ENCODE data around the gene NARF. TPM values are rescaled to one million over a fixed set of nuclear protein-coding genes. Genes with fewer than 3 reads are reported as not detected.

NARF gene
- total and polyA plus RNA-seq, 2 experiments from 2014 or later, result 66.1 to 67.1 TPM

DNA sequence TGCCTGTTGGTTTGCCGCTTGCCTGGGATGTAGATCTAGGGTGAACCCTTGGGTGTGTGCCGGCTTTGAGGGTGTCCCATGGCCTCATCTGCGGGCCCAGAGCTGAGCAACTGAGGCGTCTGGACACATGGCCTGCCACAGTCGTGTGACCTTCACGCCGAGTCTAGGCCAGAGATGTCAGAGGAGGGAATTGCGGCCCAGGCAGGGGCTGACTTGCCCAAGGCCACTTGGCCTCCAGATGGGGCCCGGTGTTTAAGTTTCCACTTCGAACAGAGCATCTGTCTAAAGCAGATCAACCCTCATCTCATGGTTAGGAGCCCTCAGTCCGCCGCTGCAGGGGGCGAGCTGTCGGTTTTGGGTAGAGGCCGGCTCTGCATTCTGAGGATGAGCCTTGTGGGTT lies 33.0 kb downstream of the NARF start (continued):
- TF ChIP-seq, protein P1, sequence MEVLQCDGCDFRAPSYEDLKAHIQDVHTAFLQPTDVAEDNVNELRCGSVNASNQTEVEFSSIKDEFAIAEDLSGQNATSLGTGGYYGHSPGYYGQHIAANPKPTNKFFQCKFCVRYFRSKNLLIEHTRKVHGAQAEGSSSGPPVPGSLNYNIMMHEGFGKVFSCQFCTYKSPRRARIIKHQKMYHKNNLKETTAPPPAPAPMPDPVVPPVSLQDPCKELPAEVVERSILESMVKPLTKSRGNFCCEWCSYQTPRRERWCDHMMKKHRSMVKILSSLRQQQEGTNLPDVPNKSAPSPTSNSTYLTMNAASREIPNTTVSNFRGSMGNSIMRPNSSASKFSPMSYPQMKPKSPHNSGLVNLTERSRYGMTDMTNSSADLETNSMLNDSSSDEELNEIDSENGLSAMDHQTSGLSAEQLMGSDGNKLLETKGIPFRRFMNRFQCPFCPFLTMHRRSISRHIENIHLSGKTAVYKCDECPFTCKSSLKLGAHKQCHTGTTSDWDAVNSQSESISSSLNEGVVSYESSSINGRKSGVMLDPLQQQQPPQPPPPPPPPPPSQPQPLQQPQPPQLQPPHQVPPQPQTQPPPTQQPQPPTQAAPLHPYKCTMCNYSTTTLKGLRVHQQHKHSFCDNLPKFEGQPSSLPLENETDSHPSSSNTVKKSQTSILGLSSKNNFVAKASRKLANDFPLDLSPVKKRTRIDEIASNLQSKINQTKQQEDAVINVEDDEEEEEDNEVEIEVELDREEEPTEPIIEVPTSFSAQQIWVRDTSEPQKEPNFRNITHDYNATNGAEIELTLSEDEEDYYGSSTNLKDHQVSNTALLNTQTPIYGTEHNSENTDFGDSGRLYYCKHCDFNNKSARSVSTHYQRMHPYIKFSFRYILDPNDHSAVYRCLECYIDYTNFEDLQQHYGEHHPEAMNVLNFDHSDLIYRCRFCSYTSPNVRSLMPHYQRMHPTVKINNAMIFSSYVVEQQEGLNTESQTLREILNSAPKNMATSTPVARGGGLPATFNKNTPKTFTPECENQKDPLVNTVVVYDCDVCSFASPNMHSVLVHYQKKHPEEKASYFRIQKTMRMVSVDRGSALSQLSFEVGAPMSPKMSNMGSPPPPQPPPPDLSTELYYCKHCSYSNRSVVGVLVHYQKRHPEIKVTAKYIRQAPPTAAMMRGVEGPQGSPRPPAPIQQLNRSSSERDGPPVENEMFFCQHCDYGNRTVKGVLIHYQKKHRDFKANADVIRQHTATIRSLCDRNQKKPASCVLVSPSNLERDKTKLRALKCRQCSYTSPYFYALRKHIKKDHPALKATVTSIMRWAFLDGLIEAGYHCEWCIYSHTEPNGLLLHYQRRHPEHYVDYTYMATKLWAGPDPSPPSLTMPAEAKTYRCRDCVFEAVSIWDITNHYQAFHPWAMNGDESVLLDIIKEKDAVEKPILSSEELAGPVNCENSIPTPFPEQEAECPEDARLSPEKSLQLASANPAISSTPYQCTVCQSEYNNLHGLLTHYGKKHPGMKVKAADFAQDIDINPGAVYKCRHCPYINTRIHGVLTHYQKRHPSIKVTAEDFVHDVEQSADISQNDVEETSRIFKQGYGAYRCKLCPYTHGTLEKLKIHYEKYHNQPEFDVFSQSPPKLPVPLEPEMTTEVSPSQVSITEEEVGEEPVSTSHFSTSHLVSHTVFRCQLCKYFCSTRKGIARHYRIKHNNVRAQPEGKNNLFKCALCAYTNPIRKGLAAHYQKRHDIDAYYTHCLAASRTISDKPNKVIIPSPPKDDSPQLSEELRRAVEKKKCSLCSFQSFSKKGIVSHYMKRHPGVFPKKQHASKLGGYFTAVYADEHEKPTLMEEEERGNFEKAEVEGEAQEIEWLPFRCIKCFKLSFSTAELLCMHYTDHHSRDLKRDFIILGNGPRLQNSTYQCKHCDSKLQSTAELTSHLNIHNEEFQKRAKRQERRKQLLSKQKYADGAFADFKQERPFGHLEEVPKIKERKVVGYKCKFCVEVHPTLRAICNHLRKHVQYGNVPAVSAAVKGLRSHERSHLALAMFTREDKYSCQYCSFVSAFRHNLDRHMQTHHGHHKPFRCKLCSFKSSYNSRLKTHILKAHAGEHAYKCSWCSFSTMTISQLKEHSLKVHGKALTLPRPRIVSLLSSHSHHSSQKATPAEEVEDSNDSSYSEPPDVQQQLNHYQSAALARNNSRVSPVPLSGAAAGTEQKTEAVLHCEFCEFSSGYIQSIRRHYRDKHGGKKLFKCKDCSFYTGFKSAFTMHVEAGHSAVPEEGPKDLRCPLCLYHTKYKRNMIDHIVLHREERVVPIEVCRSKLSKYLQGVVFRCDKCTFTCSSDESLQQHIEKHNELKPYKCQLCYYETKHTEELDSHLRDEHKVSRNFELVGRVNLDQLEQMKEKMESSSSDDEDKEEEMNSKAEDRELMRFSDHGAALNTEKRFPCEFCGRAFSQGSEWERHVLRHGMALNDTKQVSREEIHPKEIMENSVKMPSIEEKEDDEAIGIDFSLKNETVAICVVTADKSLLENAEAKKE (CRISPR knock-in tag; IDR thresholded peaks at IDR 0.05), result no peak
- TF ChIP-seq EZH2phosphoT487 (IDR thresholded peaks at IDR 0.05; ENCODE audit: unreplicated experiment) (no peak), ZNF331 (CRISPR knock-in tag; IDR thresholded peaks at IDR 0.05; ENCODE audit: low read depth) (no peak), CREB1 (CRISPR knock-in tag; IDR thresholded peaks at IDR 0.05; ENCODE audit: low read depth) (no peak), NANOG (IDR thresholded peaks at IDR 0.05; ENCODE audit: borderline replicate concordance) (no peak)

DNA sequence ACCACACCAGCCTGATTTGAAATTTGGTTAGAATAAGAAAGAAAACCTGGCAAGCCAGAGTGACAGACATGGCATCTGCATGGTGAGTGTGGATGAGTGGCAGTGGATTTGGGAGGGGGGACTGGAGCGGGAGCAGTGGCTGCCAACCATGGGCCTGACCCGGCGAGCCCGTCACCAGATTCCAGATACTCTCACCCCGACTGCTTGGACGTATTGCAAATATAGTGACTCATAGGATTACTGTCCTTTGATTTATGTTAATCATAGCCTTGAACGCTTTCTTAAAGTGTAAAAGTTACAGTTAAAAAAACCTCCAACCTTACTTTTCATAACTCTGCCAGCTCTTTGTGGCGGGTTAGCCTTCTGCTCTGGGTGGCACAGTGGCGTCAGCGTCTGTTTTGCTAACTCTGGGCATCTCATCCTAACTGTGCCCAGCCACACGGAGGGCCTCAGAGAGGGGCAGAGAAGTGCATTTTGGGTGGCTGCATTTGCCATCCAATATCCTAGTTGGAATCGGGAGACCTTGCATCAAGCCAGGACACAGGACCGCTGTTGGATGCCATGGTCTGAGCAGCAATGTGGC lies 34.2 kb downstream of the NARF start:
- Histone ChIP-seq H3K4me1 (ENCODE audit: insufficient read depth) (peaks cover 17% of the 10 kb centered on the region), H3K79me2 (replicated peaks; ENCODE audit: insufficient read depth) (no peaks in the 10 kb centered on the region), H3F3A (replicated peaks; ENCODE audit: low read depth) (peaks cover 20% of the 10 kb centered on the region), H4K20me1 (replicated peaks; ENCODE audit: insufficient read depth) (no peaks in the 10 kb centered on the region), H3K4me3 (no peak overlapping the region), H3K9me2 (ENCODE audit: insufficient read depth) (no peaks in the 10 kb centered on the region), H2AFZ (no peak overlapping the region), H3K27ac (ENCODE audit: low read depth) (no peak overlapping the region), H3K27me3 (ENCODE audit: insufficient read depth) (peaks cover 13% of the 10 kb centered on the region), H3K36me3 (ENCODE audit: insufficient read depth) (no peaks in the 10 kb centered on the region), H3K4me2 (no peak overlapping the region)
- Mint-ChIP-seq H3K27me3 (ENCODE audit: insufficient read depth, low read depth, poor library complexity) (peaks cover 33% of the 10 kb centered on the region), H3K4me3 (no peak overlapping the region), H3K4me1 (peaks cover 5% of the 10 kb centered on the region; the same call in 2 of the 3 replicates), H3K36me3 (ENCODE audit: low read depth) (peaks cover 13% of the 10 kb centered on the region; the same call in 2 of the 3 replicates), H3K27ac (no peak overlapping the region), H3K9me3 (peaks cover 6% of the 10 kb centered on the region; the same call in 2 of the 3 replicates)
- ATAC-seq (no peak), DNase-seq (ENCODE audit: low spot score) (no peak)
- TF ChIP-seq EZH2 (IDR thresholded peaks at IDR 0.05; ENCODE audit: low read depth, unreplicated experiment), result no peak
- TF ChIP-seq STAT1 (IDR thresholded peaks at IDR 0.05; ENCODE audit: unreplicated experiment), result no peak
- no peak for TF ChIP-seq ZNF331 (CRISPR knock-in tag; IDR thresholded peaks at IDR 0.05; ENCODE audit: low read depth)
- TF ChIP-seq JUNB (IDR thresholded peaks at IDR 0.05; ENCODE audit: unreplicated experiment), result no peak
- TF ChIP-seq, protein P2, sequence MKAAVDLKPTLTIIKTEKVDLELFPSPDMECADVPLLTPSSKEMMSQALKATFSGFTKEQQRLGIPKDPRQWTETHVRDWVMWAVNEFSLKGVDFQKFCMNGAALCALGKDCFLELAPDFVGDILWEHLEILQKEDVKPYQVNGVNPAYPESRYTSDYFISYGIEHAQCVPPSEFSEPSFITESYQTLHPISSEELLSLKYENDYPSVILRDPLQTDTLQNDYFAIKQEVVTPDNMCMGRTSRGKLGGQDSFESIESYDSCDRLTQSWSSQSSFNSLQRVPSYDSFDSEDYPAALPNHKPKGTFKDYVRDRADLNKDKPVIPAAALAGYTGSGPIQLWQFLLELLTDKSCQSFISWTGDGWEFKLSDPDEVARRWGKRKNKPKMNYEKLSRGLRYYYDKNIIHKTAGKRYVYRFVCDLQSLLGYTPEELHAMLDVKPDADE (IDR thresholded peaks at IDR 0.05), result no peak
- no peak for TF ChIP-seq CREB1 (CRISPR knock-in tag; IDR thresholded peaks at IDR 0.05; ENCODE audit: low read depth)
